ENCODE data around the gene LRRC3. TPM values are rescaled to one million over a fixed set of nuclear protein-coding genes. Genes with fewer than 3 reads are reported as not detected.

LRRC3 gene
- total RNA-seq, 1 donor from 2014 or later, result 2.5 TPM

GRCh38 chr21:44421901-44422840 is 33.1 kb upstream of the LRRC3 start:
- Histone ChIP-seq H3K4me1 (no peaks in the 10 kb centered on the region), H3K36me3 (no peaks in the 10 kb centered on the region), H3K27ac (no peak overlapping the region), H3F3A (ENCODE audit: low read depth) (no peaks in the 10 kb centered on the region), H2AFZ (replicated peaks) (no peak overlapping the region), H3K27me3 (no peaks in the 10 kb centered on the region), H3K9ac (no peak overlapping the region), H4K20me1 (ENCODE audit: low read depth) (no peaks in the 10 kb centered on the region), H3K4me2 (no peak overlapping the region), H3K79me2 (ENCODE audit: low read depth) (no peaks in the 10 kb centered on the region), H3K9me3 (ENCODE audit: low read depth) (no peaks in the 10 kb centered on the region), H3K4me3 (no peak overlapping the region)
- Mint-ChIP-seq H3K4me1 (peaks cover 2% of the 10 kb centered on the region), H3K27me3 (ENCODE audit: insufficient read depth, low read depth) (peaks cover 4% of the 10 kb centered on the region), H3K36me3 (no peaks in the 10 kb centered on the region), H3K9me3 (peaks cover 6% of the 10 kb centered on the region), H3K4me3 (no peak overlapping the region), H3K27ac (no peak overlapping the region)
- TF ChIP-seq EZH2phosphoT487 (IDR thresholded peaks at IDR 0.05) (no peak), CTCF (IDR thresholded peaks at IDR 0.05) (no peak), EZH2 (IDR thresholded peaks at IDR 0.05) (no peak)
- DNase-seq (ENCODE audit: low spot score), result no peak

- H3K4me2 ChIP-seq, result no peak overlapping the region
- Mint-ChIP-seq H3K27me3 (ENCODE audit: insufficient read depth, low read depth) (peaks cover 4% of the 10 kb centered on the region), H3K36me3 (no peaks in the 10 kb centered on the region), H3K9me3 (peaks cover 4% of the 10 kb centered on the region), H3K4me3 (peak overlapping the region; percentile 22), H3K4me1 (peaks cover 2% of the 10 kb centered on the region), H3K27ac (peak overlapping the region; percentile 39)
- no peak for DNase-seq (ENCODE audit: low spot score)
- no peaks in the 10 kb centered on the region for H3K27me3 ChIP-seq
- H3K4me1 ChIP-seq, result no peaks in the 10 kb centered on the region
- no peak overlapping the region for H3K4me3 ChIP-seq
- H3K79me2 ChIP-seq (ENCODE audit: low read depth), result no peaks in the 10 kb centered on the region
- H3F3A ChIP-seq (ENCODE audit: low read depth), result no peaks in the 10 kb centered on the region
- TF ChIP-seq EZH2phosphoT487 (IDR thresholded peaks at IDR 0.05) (no peak), EZH2 (IDR thresholded peaks at IDR 0.05) (no peak), CTCF (IDR thresholded peaks at IDR 0.05) (no peak)
- H3K36me3 ChIP-seq, result no peaks in the 10 kb centered on the region
- no peak overlapping the region for H3K27ac ChIP-seq
- no peak overlapping the region for H2AFZ ChIP-seq (replicated peaks)
- H3K9ac ChIP-seq, result no peak overlapping the region
- no peaks in the 10 kb centered on the region for H4K20me1 ChIP-seq (ENCODE audit: low read depth)
- no peaks in the 10 kb centered on the region for H3K9me3 ChIP-seq (ENCODE audit: low read depth)
These were observed 31.9 kb upstream of the LRRC3 start for GRCh38 chr21:44423312-44423821.

- Histone ChIP-seq H3F3A (ENCODE audit: low read depth) (no peaks in the 10 kb centered on the region), H3K9ac (no peak overlapping the region), H3K27ac (no peak overlapping the region), H2AFZ (replicated peaks) (no peak overlapping the region), H3K9me3 (ENCODE audit: low read depth) (no peaks in the 10 kb centered on the region), H3K27me3 (no peaks in the 10 kb centered on the region), H3K79me2 (ENCODE audit: low read depth) (no peaks in the 10 kb centered on the region), H3K4me1 (no peaks in the 10 kb centered on the region), H3K36me3 (no peaks in the 10 kb centered on the region), H3K4me2 (no peak overlapping the region), H3K4me3 (no peak overlapping the region), H4K20me1 (ENCODE audit: low read depth) (no peaks in the 10 kb centered on the region)
- Mint-ChIP-seq H3K27me3 (ENCODE audit: insufficient read depth, low read depth) (peaks cover 4% of the 10 kb centered on the region), H3K9me3 (peaks cover 7% of the 10 kb centered on the region), H3K4me3 (no peak overlapping the region), H3K4me1 (peaks cover 2% of the 10 kb centered on the region), H3K27ac (no peak overlapping the region), H3K36me3 (no peaks in the 10 kb centered on the region)
- TF ChIP-seq EZH2 (IDR thresholded peaks at IDR 0.05), result no peak
- TF ChIP-seq EZH2phosphoT487 (IDR thresholded peaks at IDR 0.05), result no peak
- no peak for TF ChIP-seq CTCF (IDR thresholded peaks at IDR 0.05)
- no peak for DNase-seq (ENCODE audit: low spot score)
These were observed 31.2 kb upstream of the LRRC3 start for GRCh38 chr21:44423941-44424607.

Measured in neural progenitor cell (in vitro differentiated cells).